Natural killer cell (primary cell): ENCODE measurements around the gene SPN. TPM values are rescaled to one million over a fixed set of nuclear protein-coding genes. Genes with fewer than 3 reads are reported as not detected.

Experiments
- ATAC-seq, 3 donors: fragments of 150-1000 bp in 2 of 3; fragments of 200-7000 bp in 1 of 3; cut with Tn5 transposase; 1 replicate in 1 of 3; 2 replicates in 2 of 3; pipeline ENCODE4 v1.10.0; 2021; ENCODE audit warnings: mild to moderate bottlenecking in 2 of 3, moderate library complexity in 2 of 3
- DNase-seq, 2 donors: peaks; one replicate each; pipeline versions ENCODE4 v3.0.0 to v3.0.0-alpha.2; 2013 to 2021; ENCODE audit warnings: mixed read lengths in 1 of 2
- H3K27ac ChIP-seq: one replicate; pipeline ENCODE4 v1.5.1; 2013; ENCODE audit warnings: mild to moderate bottlenecking, low read length
- H3K27me3 ChIP-seq: one replicate; pipeline ENCODE4 v1.6.1; 2013; ENCODE audit warnings: low read length; ENCODE audit not compliant: control insufficient read depth, insufficient read depth
- H3K36me3 ChIP-seq: one replicate; pipeline ENCODE4 v1.6.1; 2013; ENCODE audit warnings: low read length; ENCODE audit not compliant: control insufficient read depth, insufficient read depth
- H3K4me1 ChIP-seq: one replicate; pipeline ENCODE4 v1.6.1; 2013; ENCODE audit warnings: low read length; ENCODE audit not compliant: control insufficient read depth, insufficient read depth
- H3K4me3 ChIP-seq: one replicate; pipeline ENCODE4 v1.5.1; 2013; ENCODE audit warnings: low read length
- H3K9me3 ChIP-seq: one replicate; pipeline ENCODE4 v1.6.1; 2013; ENCODE audit warnings: low read length; ENCODE audit not compliant: control insufficient read depth, insufficient read depth
- H3K27ac Mint-ChIP-seq, 2 donors: one replicate each; pipeline ENCODE4 v1.8.0; 2022; ENCODE audit warnings: mild to moderate bottlenecking in 2 of 2, mixed read lengths in 2 of 2, moderate library complexity in 1 of 2
- H3K27me3 Mint-ChIP-seq, 2 donors: one replicate each; pipeline ENCODE4 v1.8.0; 2022; ENCODE audit warnings: low read depth in 2 of 2, mixed read lengths in 2 of 2
- H3K36me3 Mint-ChIP-seq: one replicate; pipeline ENCODE4 v1.8.0; 2022; ENCODE audit warnings: mixed read lengths
- H3K4me1 Mint-ChIP-seq, 2 donors: one replicate each; pipeline ENCODE4 v1.8.0; 2022; ENCODE audit warnings: mixed read lengths in 2 of 2
- H3K4me3 Mint-ChIP-seq: one replicate; pipeline ENCODE4 v1.8.0; 2022; ENCODE audit warnings: mild to moderate bottlenecking, moderate library complexity, mixed read lengths
- H3K9me3 Mint-ChIP-seq, 2 donors: one replicate each; pipeline ENCODE4 v1.8.0; 2022; ENCODE audit warnings: mixed read lengths in 2 of 2
- WGBS: methylation state at CpG from one replicate; pipeline ENCODE4 v1.1.7; 2013; ENCODE audit warnings: missing lambda C conversion rate; ENCODE audit not compliant: insufficient coverage; 5-methylcytosine and 5-hydroxymethylcytosine counted together
- intact Hi-C: fragments of 100-400 bp; cut with micrococcal nuclease; formaldehyde crosslinking; loops from one replicate; pipeline ENCODE4 v1.14.2; 2022
- total RNA-seq, 4 donors: library from RNA; stranded (reverse); fragments of 120-200 nt in 1 of 4; gene quantifications; one replicate each; pipeline versions ENCODE4 v1.2.3 to v1.2.4, GENCODE V29; 2013 to 2022
- TF ChIP-seq, protein P1 (sequence below): fragments of 200-600 bp; IDR thresholded peaks from one replicate; pipeline ENCODE4 v1.8.0; 2022; ENCODE audit warnings: antibody characterized with exemption

Gene SPN
- total RNA-seq, 3 donors from 2014 or later (not counting 1 experiment from before 2014, with no cell fraction given): 373 to 439 (median 435) TPM

DNA sequence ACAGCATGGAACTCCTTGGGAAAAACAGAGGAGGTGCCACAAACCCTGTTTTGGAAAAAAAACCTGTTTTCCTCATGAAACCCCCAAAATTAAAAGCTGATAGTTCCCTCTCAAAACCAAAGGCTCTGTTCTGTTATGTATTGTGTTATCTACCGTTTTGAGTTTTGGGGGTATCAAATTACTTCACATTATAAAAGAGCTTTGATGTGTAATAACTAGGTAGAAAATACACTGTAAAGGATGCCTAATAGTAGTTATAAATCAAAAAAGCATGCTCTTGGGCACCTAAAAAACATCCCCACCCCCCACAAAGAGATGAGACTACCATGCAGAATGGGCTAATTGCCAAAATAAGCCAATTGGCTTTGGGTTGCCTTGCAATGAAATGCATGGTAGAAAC is 51.9 kb downstream of the SPN start:
- no peak overlapping the region for H3K4me3 Mint-ChIP-seq
- H3K27me3 Mint-ChIP-seq: no peaks in the 10 kb centered on the region
- DNase-seq: no peak
- intact Hi-C loops: no loop called here
- H3K9me3 Mint-ChIP-seq: no peaks in the 10 kb centered on the region
- no CpG with 5 or more reads among the region's 1 CpG for WGBS
- peaks cover 2% of the 10 kb centered on the region for H3K4me1 ChIP-seq
- H3K27ac ChIP-seq: no peak overlapping the region
- H3K4me3 ChIP-seq: no peak overlapping the region
- H3K36me3 Mint-ChIP-seq: no peaks in the 10 kb centered on the region
- no peaks in the 10 kb centered on the region for H3K36me3 ChIP-seq
- no peaks in the 10 kb centered on the region for H3K27me3 ChIP-seq
- no peak overlapping the region for H3K27ac Mint-ChIP-seq
- H3K9me3 ChIP-seq: no peaks in the 10 kb centered on the region
- H3K4me1 Mint-ChIP-seq: peaks cover 8% of the 10 kb centered on the region in 2 donors
- no peak for ATAC-seq
- TF ChIP-seq, protein P1, sequence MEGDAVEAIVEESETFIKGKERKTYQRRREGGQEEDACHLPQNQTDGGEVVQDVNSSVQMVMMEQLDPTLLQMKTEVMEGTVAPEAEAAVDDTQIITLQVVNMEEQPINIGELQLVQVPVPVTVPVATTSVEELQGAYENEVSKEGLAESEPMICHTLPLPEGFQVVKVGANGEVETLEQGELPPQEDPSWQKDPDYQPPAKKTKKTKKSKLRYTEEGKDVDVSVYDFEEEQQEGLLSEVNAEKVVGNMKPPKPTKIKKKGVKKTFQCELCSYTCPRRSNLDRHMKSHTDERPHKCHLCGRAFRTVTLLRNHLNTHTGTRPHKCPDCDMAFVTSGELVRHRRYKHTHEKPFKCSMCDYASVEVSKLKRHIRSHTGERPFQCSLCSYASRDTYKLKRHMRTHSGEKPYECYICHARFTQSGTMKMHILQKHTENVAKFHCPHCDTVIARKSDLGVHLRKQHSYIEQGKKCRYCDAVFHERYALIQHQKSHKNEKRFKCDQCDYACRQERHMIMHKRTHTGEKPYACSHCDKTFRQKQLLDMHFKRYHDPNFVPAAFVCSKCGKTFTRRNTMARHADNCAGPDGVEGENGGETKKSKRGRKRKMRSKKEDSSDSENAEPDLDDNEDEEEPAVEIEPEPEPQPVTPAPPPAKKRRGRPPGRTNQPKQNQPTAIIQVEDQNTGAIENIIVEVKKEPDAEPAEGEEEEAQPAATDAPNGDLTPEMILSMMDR: no peak

DNA sequence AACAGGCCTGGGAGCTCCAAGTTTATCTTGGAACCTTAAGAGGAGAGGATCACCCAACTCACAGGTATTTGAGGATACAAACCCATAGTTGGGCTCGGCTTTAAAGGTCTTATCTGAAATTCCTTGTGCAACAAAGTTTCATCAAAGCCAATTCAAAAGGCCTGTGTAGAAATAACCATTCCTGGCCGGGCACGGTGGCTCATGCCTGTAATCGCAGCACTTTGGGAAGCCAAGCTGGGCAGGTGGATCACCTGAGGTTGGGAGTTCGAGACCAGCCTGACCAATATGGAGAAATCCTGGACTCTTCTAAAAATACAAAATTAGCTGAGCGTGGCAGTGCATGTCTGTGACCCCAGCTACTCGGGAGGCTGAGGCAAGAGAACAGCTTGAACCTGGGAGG is 54.1 kb downstream of the SPN start:
- TF ChIP-seq, protein P1: no peak
- H3K27me3 ChIP-seq: no peaks in the 10 kb centered on the region
- DNase-seq: no peak
- peaks cover 5% of the 10 kb centered on the region for H3K4me1 ChIP-seq
- intact Hi-C loops: no loop called here
- H3K36me3 Mint-ChIP-seq: no peaks in the 10 kb centered on the region
- H3K36me3 ChIP-seq: no peaks in the 10 kb centered on the region
- no peaks in the 10 kb centered on the region for H3K9me3 Mint-ChIP-seq
- no peaks in the 10 kb centered on the region for H3K9me3 ChIP-seq
- no peak overlapping the region for H3K4me3 Mint-ChIP-seq
- H3K4me3 ChIP-seq: no peak overlapping the region
- 92% methylated on average over 7 of the region's 7 CpGs for WGBS
- H3K27ac ChIP-seq: no peak overlapping the region
- H3K27ac Mint-ChIP-seq: no peak overlapping the region
- peaks cover 9% of the 10 kb centered on the region in 2 donors for H3K4me1 Mint-ChIP-seq
- H3K27me3 Mint-ChIP-seq: no peaks in the 10 kb centered on the region
- no peak for ATAC-seq

DNA sequence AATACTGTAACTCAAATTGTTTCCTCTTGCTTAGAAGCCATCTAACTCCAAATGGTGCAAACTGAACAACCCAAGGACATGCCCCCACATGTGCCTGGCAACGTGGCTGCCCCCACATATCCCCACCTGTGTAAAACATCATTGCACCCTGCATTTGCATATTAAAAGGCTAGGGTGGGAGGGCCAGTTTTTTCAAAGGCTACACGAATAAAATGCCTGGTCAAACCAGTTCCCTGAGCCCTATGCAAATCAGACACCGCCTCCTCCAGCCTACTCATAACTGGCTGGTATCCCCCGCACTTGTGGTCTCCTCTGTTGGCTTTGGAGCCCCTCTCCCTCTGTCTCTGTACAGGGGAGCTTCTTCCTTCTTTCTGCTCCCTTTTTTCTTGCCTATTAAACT is 56.0 kb downstream of the SPN start:
- intact Hi-C loops: no loop called here
- no peaks in the 10 kb centered on the region for H3K27me3 ChIP-seq
- Mint-ChIP-seq H3K27ac (no peak overlapping the region), H3K4me3 (no peak overlapping the region), H3K4me1 (peaks cover 9% of the 10 kb centered on the region in 2 donors), H3K36me3 (no peaks in the 10 kb centered on the region), H3K9me3 (no peaks in the 10 kb centered on the region), H3K27me3 (no peaks in the 10 kb centered on the region)
- H3K4me1 ChIP-seq: peaks cover 5% of the 10 kb centered on the region
- 46% methylated on average over 4 of the region's 4 CpGs for WGBS
- TF ChIP-seq, protein P1: no peak
- no peak for ATAC-seq
- H3K9me3 ChIP-seq: no peaks in the 10 kb centered on the region
- H3K27ac ChIP-seq: no peak overlapping the region
- DNase-seq: no peak
- no peaks in the 10 kb centered on the region for H3K36me3 ChIP-seq
- no peak overlapping the region for H3K4me3 ChIP-seq

Other genes starting within 250 kb of the SPN start
- gene BOLA2, start 208.9 kb upstream of the SPN start, total RNA-seq: 10 to 100 TPM in 2 of 3 donors, 1 to 10 TPM in 1; 8.1 to 17.0 (median 13.3) TPM
- gene SLX1B, start 208.7 kb upstream of the SPN start, total RNA-seq: 10 to 100 TPM in 1 of 3 donors, 1 to 10 TPM in 2; 9.0 to 12.8 (median 9.8) TPM
- gene SULT1A4, start 203.3 kb upstream of the SPN start, total RNA-seq: 1 to 10 TPM; 1.6 to 2.8 (median 2.7) TPM
- 100 to 1,000 TPM; 123 to 241 (median 208) TPM for gene NPIPB12, start 156.8 kb upstream of the SPN start, total RNA-seq
- 1 to 10 TPM; 2.5 to 6.3 (median 4.7) TPM for gene QPRT, start 15.9 kb downstream of the SPN start, total RNA-seq
- 100 to 1,000 TPM in 2 of 3 donors, 10 to 100 TPM in 1; 100.0 to 172 (median 146) TPM for gene C16orf54, start 82.7 kb downstream of the SPN start, total RNA-seq
- gene ZG16, start 115.0 kb downstream of the SPN start, total RNA-seq: not detected
- 10 to 100 TPM; 73.4 to 96.0 (median 86.5) TPM for gene KIF22, start 127.5 kb downstream of the SPN start, total RNA-seq
- gene MAZ, start 143.3 kb downstream of the SPN start, total RNA-seq: 100 to 1,000 TPM; 234 to 265 (median 252) TPM
- gene PRRT2, start 148.9 kb downstream of the SPN start, total RNA-seq: 1 to 10 TPM in 1 of 3 donors, under 1 TPM in 2; 0.70 to 1.4 (median 0.91) TPM
- 10 to 100 TPM in 2 of 3 donors, 1 to 10 TPM in 1; 8.9 to 16.2 (median 13.4) TPM for gene PAGR1, start 152.9 kb downstream of the SPN start, total RNA-seq
- gene MVP, start 157.2 kb downstream of the SPN start, total RNA-seq: 100 to 1,000 TPM; 154 to 168 (median 163) TPM
- 10 to 100 TPM; 42.3 to 66.9 (median 53.0) TPM for gene CDIPT, start 200.0 kb downstream of the SPN start, total RNA-seq
- gene SEZ6L2, start 236.3 kb downstream of the SPN start, total RNA-seq: under 1 TPM in 1 of 3 donors, not detected in 2; 0.14 TPM
- not detected for gene ASPHD1, start 237.2 kb downstream of the SPN start, total RNA-seq